Astrocyte of the spinal cord (primary cell): ENCODE results near the gene MMP3.

Experiments used
- DNase-seq: peaks from one replicate; pipeline ENCODE4 v3.0.0; 2011; ENCODE audit warnings: low read depth, low spot score
- H3K4me3 ChIP-seq: 2 replicates; pipeline ENCODE4 v1.5.1; 2011; ENCODE audit warnings: low read depth, mild to moderate bottlenecking, low read length, moderate library complexity
- CTCF ChIP-seq: IDR thresholded peaks from 2 replicates; pipeline ENCODE4 v1.5.1; 2012; ENCODE audit warnings: low read depth, mild to moderate bottlenecking, low read length, inconsistent platforms
- in situ Hi-C: cut with HindIII; loops from 2 replicates; pipeline ENCODE4 v1.10.0; 2017; ENCODE audit warnings: low sequenced_read_pairs

MMP3 gene

GRCh38 chr11:102799681-102800340, 43.6 kb downstream of the MMP3 start:
- H3K4me3 ChIP-seq: no peak overlapping the region
- TF ChIP-seq CTCF: no peak
- DNase-seq: no peak
- in situ Hi-C loops: no loop called here

- no peak for TF ChIP-seq CTCF
- H3K4me3 ChIP-seq: no peak within 1 kb of the TSS
- in situ Hi-C loops: no loop called here
Observed at GRCh38 chr11:102798012-102798746, 45.2 kb downstream of the MMP3 start, which contains the start of gene MMP1. Gene MMP1, minus strand, starts transcription at chr11:102798160. Its CDS starts 68 bp downstream, at chr11:102798092.

GRCh38 chr11:102794382-102794781, 49.0 kb downstream of the MMP3 start:
- in situ Hi-C loops: no loop called here
- TF ChIP-seq CTCF: peak; percentile 55
- no peak overlapping the region for H3K4me3 ChIP-seq
- DNase-seq: peak; percentile 10

More at GRCh38 chr11:102798012-102798746, 45.2 kb downstream of the MMP3 start, which contains the start of gene MMP1:
- peak; percentile 45 for DNase-seq

GRCh38 chr11:102793677-102794290, 49.6 kb downstream of the MMP3 start:
- no peak for DNase-seq
- in situ Hi-C loops: no loop called here
- no peak for TF ChIP-seq CTCF
- no peak overlapping the region for H3K4me3 ChIP-seq

GRCh38 chr11:102792604-102793003, 50.8 kb downstream of the MMP3 start:
- no peak overlapping the region for H3K4me3 ChIP-seq
- in situ Hi-C loops: no loop called here
- DNase-seq: no peak
- no peak for TF ChIP-seq CTCF

- in situ Hi-C loops: no loop called here
- no peak for TF ChIP-seq CTCF
- no peak overlapping the region for H3K4me3 ChIP-seq
- DNase-seq: no peak
Observed at GRCh38 chr11:102791271-102792036, 52.0 kb downstream of the MMP3 start.
